AG09309 (cell line): ENCODE data around the gene RHOU.

Source experiments
- DNase-seq: peaks from one replicate; pipeline ENCODE4 v3.0.0-alpha.2; 2010; ENCODE audit warnings: low read depth
- H3K4me3 ChIP-seq: 2 replicates; pipeline ENCODE4 v1.5.1; 2011; ENCODE audit warnings: mild to moderate bottlenecking, low read depth, low read length, moderate library complexity; ENCODE audit not compliant: control insufficient read depth
- CTCF ChIP-seq: IDR thresholded peaks from 2 replicates; pipeline ENCODE4 v1.5.1; 2011; ENCODE audit warnings: mild to moderate bottlenecking, low read depth, low read length, inconsistent platforms; ENCODE audit not compliant: insufficient read depth, control insufficient read depth; ENCODE audit errors: missing control alignments

Gene RHOU

GRCh38 chr1:228749765-228750164 is 14.5 kb downstream of the RHOU start:
- H3K4me3 ChIP-seq: no peak overlapping the region
- TF ChIP-seq CTCF: no peak
- no peak for DNase-seq

GRCh38 chr1:228750915-228751314 is 15.6 kb downstream of the RHOU start:
- no peak overlapping the region for H3K4me3 ChIP-seq
- no peak for TF ChIP-seq CTCF
- DNase-seq: no peak

- DNase-seq: no peak
- TF ChIP-seq CTCF: no peak
- no peak overlapping the region for H3K4me3 ChIP-seq
Observed at GRCh38 chr1:228751360-228752098, 16.2 kb downstream of the RHOU start.

- no peak for TF ChIP-seq CTCF
- no peak for DNase-seq
- H3K4me3 ChIP-seq: no peak overlapping the region
Observed at GRCh38 chr1:228752258-228752657, 17.0 kb downstream of the RHOU start.

- TF ChIP-seq CTCF: no peak
- no peak for DNase-seq
- no peak overlapping the region for H3K4me3 ChIP-seq
Observed at GRCh38 chr1:228752675-228753265, 17.5 kb downstream of the RHOU start.

GRCh38 chr1:228753287-228753686 is 18.0 kb downstream of the RHOU start:
- H3K4me3 ChIP-seq: no peak overlapping the region
- TF ChIP-seq CTCF: no peak
- no peak for DNase-seq
